GM23338 (cell line): ENCODE data around the gene ARHGEF10L.

ENCODE experiments used
- CTCF ChIP-seq, 2 experiments: fragments of 200-600 bp in 1 of 2; sonication (generic) in 1 of 2; conservative IDR thresholded peaks; 2 replicates each; pipeline versions ENCODE4 v1.5.1 to v1.6.1; 2016 to 2017; ENCODE audit warnings: antibody characterized with exemption in 2 of 2, low read depth in 2 of 2, mild to moderate bottlenecking in 2 of 2, moderate library complexity in 1 of 2
- EZH2 ChIP-seq: fragments of 200-600 bp; sonication (generic); IDR thresholded peaks from one replicate; pipeline ENCODE4 v1.8.0; 2017; ENCODE audit warnings: antibody characterized with exemption, mild to moderate bottlenecking, low read depth; ENCODE audit not compliant: unreplicated experiment
- EZH2phosphoT487 ChIP-seq: fragments of 200-600 bp; sonication (generic); IDR thresholded peaks from one replicate; pipeline ENCODE4 v1.8.1; 2018; ENCODE audit warnings: antibody characterized with exemption; ENCODE audit not compliant: unreplicated experiment
- POLR2AphosphoS5 ChIP-seq: IDR thresholded peaks from 2 replicates; pipeline ENCODE4 v1.6.1; 2016; ENCODE audit warnings: antibody characterized with exemption, low read depth
- REST ChIP-seq: IDR thresholded peaks from one replicate; pipeline ENCODE4 v1.6.1; 2018; ENCODE audit warnings: antibody characterized with exemption; ENCODE audit not compliant: unreplicated experiment
- STAT1 ChIP-seq: IDR thresholded peaks from one replicate; pipeline ENCODE4 v1.6.1; 2016; ENCODE audit warnings: antibody characterized with exemption; ENCODE audit not compliant: unreplicated experiment

DNA sequence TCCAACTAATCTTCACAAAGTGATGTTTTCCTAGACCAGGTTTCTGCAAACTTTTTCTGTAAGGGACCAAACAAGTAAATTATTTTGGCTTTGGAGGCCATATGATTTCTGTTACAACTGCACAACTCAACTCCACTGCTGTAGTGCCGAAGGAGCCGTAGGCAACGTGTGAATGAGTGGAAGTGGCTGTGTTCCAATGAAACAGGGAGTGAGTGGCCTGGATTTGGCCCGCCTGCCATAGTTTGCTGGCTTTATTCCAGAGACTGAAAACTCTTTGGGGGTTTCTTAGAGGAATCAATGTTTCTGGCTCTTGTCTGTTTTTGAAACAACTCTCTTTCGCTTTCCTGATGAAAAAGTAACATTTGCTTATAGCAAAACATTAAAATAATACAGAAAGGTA is 203.1 kb downstream of the ARHGEF10L start:
- TF ChIP-seq CTCF (conservative IDR thresholded peaks at IDR 0.05; ENCODE audit: low read depth in 2 of 2) (no peak), EZH2phosphoT487 (no peak), EZH2 (no peak), POLR2AphosphoS5 (no peak), STAT1 (no peak), REST (no peak)
